Colonic mucosa (tissue), 4 donors: ENCODE data around the gene ROMO1. TPM values are rescaled to one million over a fixed set of nuclear protein-coding genes. Genes with fewer than 3 reads are reported as not detected.
A peak's percentile ranks its signal among the peaks of the same experiment; 100 is the strongest.

Source experiments
- DNase-seq: peaks from one replicate; pipeline ENCODE4 v3.0.0-alpha.2; 2020
- H3K27ac ChIP-seq: fragments of 200-600 bp; one replicate; pipeline ENCODE4 v1.8.0; 2021
- H3K27me3 ChIP-seq: fragments of 200-600 bp; one replicate; pipeline ENCODE4 v1.8.0; 2021
- H3K36me3 ChIP-seq: fragments of 200-600 bp; one replicate; pipeline ENCODE4 v1.8.0; 2021
- H3K4me1 ChIP-seq: fragments of 200-600 bp; one replicate; pipeline ENCODE4 v1.8.0; 2021; ENCODE audit warnings: mild to moderate bottlenecking
- H3K4me3 ChIP-seq: fragments of 200-600 bp; one replicate; pipeline ENCODE4 v1.8.0; 2021
- H3K9ac ChIP-seq, 2 donors: one replicate each; pipeline ENCODE4 v1.7.0; 2013; ENCODE audit warnings: control low read depth in 2 of 2, low read depth in 2 of 2, low read length in 2 of 2
- H3K9me3 ChIP-seq: fragments of 200-600 bp; one replicate; pipeline ENCODE4 v1.8.0; 2021
- CTCF ChIP-seq: fragments of 200-600 bp; IDR thresholded peaks from one replicate; pipeline ENCODE4 v1.8.0; 2022; ENCODE audit warnings: antibody characterized with exemption, mild to moderate bottlenecking
- intact Hi-C: fragments of 100-400 bp; cut with DNase I; formaldehyde crosslinking; loops from one replicate; pipeline ENCODE4 v1.14.1; 2022
- total RNA-seq, 2 donors: library from RNA; stranded (reverse); fragmentation: NEBNext Ultra II Directional in 1 of 2; extraction: Animal tissue kit (Norgen Biotek cat#: 25700) in 1 of 2; gene quantifications; one replicate each; pipeline ENCODE4 v1.2.1, GENCODE V29; 2021
- donor health status: healthy.
- donor health status: DM: no; HTN: no; CAD: no.
- donor health status: DM: no; HTN: no; CAD: no.

ROMO1 gene
- total RNA-seq, 2 donors from 2014 or later, result 189 to 268 TPM

- Histone ChIP-seq H3K9ac (peak overlapping the region in 1 of 2 donors; percentile 96), H3K27ac (no peak overlapping the region), H3K9me3 (no peaks in the 10 kb centered on the region), H3K27me3 (no peaks in the 10 kb centered on the region), H3K36me3 (no peaks in the 10 kb centered on the region), H3K4me1 (no peaks in the 10 kb centered on the region), H3K4me3 (peak overlapping the region; percentile 85)
- DNase-seq, result no peak
- intact Hi-C loops, result no loop called here
- no peak for TF ChIP-seq CTCF
Measured at GRCh38 chr20:35697696-35698297, 1.4 kb upstream of the ROMO1 start.

GRCh38 chr20:35698298-35699126, 693 bp upstream of the ROMO1 start:
- Histone ChIP-seq H3K9ac (peak overlapping the region; percentile 87 to 96), H3K4me1 (no peaks in the 10 kb centered on the region), H3K4me3 (peak overlapping the region; percentile 85), H3K36me3 (no peaks in the 10 kb centered on the region), H3K27ac (peak overlapping the region; percentile 82), H3K27me3 (no peaks in the 10 kb centered on the region), H3K9me3 (no peaks in the 10 kb centered on the region)
- DNase-seq, result peak; percentile 43
- TF ChIP-seq CTCF, result no peak
- intact Hi-C loops, result no loop called here

GRCh38 chr20:35699957-35700624, 886 bp downstream of the ROMO1 start:
- H3K4me1 ChIP-seq, result no peaks in the 10 kb centered on the region
- no peaks in the 10 kb centered on the region for H3K9me3 ChIP-seq
- H3K27ac ChIP-seq, result peak overlapping the region; percentile 82
- intact Hi-C loops, result loop anchor here (10.0 kb wide), 1 partner anchor 235 kb away; no protein-coding TSS in a partner anchor
- peak overlapping the region; percentile 85 for H3K4me3 ChIP-seq
- H3K9ac ChIP-seq, result peak overlapping the region; percentile 87 to 96
- no peak for DNase-seq
- peaks cover 11% of the 10 kb centered on the region for H3K36me3 ChIP-seq
- no peaks in the 10 kb centered on the region for H3K27me3 ChIP-seq
- TF ChIP-seq CTCF, result no peak

GRCh38 chr20:35700625-35701148, 1.5 kb downstream of the ROMO1 start:
- peaks cover 17% of the 10 kb centered on the region for H3K36me3 ChIP-seq
- DNase-seq, result no peak
- no peaks in the 10 kb centered on the region for H3K27me3 ChIP-seq
- H3K27ac ChIP-seq, result no peak overlapping the region
- H3K9me3 ChIP-seq, result no peaks in the 10 kb centered on the region
- H3K4me3 ChIP-seq, result no peak overlapping the region
- intact Hi-C loops, result loop anchor here (10.0 kb wide), 1 partner anchor 236 kb away; no protein-coding TSS in a partner anchor
- H3K9ac ChIP-seq, result peak overlapping the region in 1 of 2 donors; percentile 96
- no peaks in the 10 kb centered on the region for H3K4me1 ChIP-seq
- TF ChIP-seq CTCF, result no peak
